Keratinocyte (primary cell): ENCODE data around the gene S100A11. TPM values are rescaled to one million over a fixed set of nuclear protein-coding genes. Genes with fewer than 3 reads are reported as not detected.

Source experiments
- DNase-seq: peaks from one replicate; pipeline ENCODE4 v3.0.0-alpha.2; 2011; ENCODE audit warnings: low read depth, missing footprints, low spot score
- FAIRE-seq: peaks from 2 replicates; lab custom pipeline; 2011; peaks lifted over from hg19 to GRCh38; lab: Jason Lieb, UNC
- H2AFZ ChIP-seq: 2 replicates; pipeline ENCODE4 v1.6.0; 2012; ENCODE audit warnings: low read length, control low read depth, inconsistent platforms; ENCODE audit not compliant: control insufficient read depth
- H3K27ac ChIP-seq: 2 replicates; pipeline ENCODE4 v1.5.1; 2011; ENCODE audit warnings: low read length; ENCODE audit not compliant: control insufficient read depth, insufficient read depth
- H3K27me3 ChIP-seq: 3 replicates; pipeline ENCODE4 v1.6.0; 2011; ENCODE audit warnings: low read length; ENCODE audit not compliant: control insufficient read depth, insufficient read depth; ENCODE audit errors: extremely low read depth
- H3K36me3 ChIP-seq, 2 experiments: 2 replicates in 1 of 2; 3 replicates in 1 of 2; pipeline ENCODE4 v1.5.1; 2011; ENCODE audit warnings: low read length in 2 of 2, mild to moderate bottlenecking in 1 of 2; ENCODE audit not compliant: control insufficient read depth in 2 of 2, insufficient read depth in 2 of 2; ENCODE audit errors: extremely low read depth in 1 of 2
- H3K4me1 ChIP-seq: 3 replicates; pipeline ENCODE4 v1.5.1; 2011; ENCODE audit warnings: low read length; ENCODE audit not compliant: control insufficient read depth, insufficient read depth; ENCODE audit errors: extremely low read depth
- H3K4me2 ChIP-seq: 3 replicates; pipeline ENCODE4 v1.6.0; 2011; ENCODE audit warnings: low read depth, low read length; ENCODE audit not compliant: control insufficient read depth, insufficient read depth; ENCODE audit errors: extremely low read depth
- H3K4me3 ChIP-seq, 3 experiments: fragments of 200-600 bp in 1 of 3; sonication (generic) in 1 of 3; 2 replicates in 2 of 3; 3 replicates in 1 of 3; pipeline ENCODE4 v1.5.1; 2011 to 2016; ENCODE audit warnings: low read length in 3 of 3, mild to moderate bottlenecking in 3 of 3, control low read depth in 2 of 3, inconsistent platforms in 1 of 3, low read depth in 1 of 3, mixed read lengths in 1 of 3, mixed run types in 1 of 3, moderate library complexity in 1 of 3; ENCODE audit not compliant: control insufficient read depth in 2 of 3, insufficient read depth in 2 of 3; ENCODE audit errors: extremely low read depth in 1 of 3
- H3K79me2 ChIP-seq: 2 replicates; pipeline ENCODE4 v1.6.0; 2012; ENCODE audit warnings: low read length; ENCODE audit not compliant: control insufficient read depth, insufficient read depth
- H3K9ac ChIP-seq: 3 replicates; pipeline ENCODE4 v1.6.0; 2011; ENCODE audit warnings: low read length; ENCODE audit not compliant: control insufficient read depth, insufficient read depth; ENCODE audit errors: extremely low read depth
- H3K9me1 ChIP-seq: 3 replicates; pipeline ENCODE4 v1.6.0; 2011; ENCODE audit warnings: low read length; ENCODE audit not compliant: control insufficient read depth, insufficient read depth; ENCODE audit errors: extremely low read depth
- H3K9me3 ChIP-seq: 2 replicates; pipeline ENCODE4 v1.5.1; 2012; ENCODE audit warnings: low read depth, low read length; ENCODE audit not compliant: control insufficient read depth
- H4K20me1 ChIP-seq: 3 replicates; pipeline ENCODE4 v1.6.0; 2011; ENCODE audit warnings: low read length; ENCODE audit not compliant: control insufficient read depth, insufficient read depth; ENCODE audit errors: extremely low read depth
- EZH2 ChIP-seq: IDR thresholded peaks from one replicate; pipeline ENCODE4 v1.6.1; 2012; ENCODE audit warnings: inconsistent platforms, mild to moderate bottlenecking, low read length, moderate library complexity
- dilution Hi-C: fragments of 300-500 bp; cut with MboI; formaldehyde crosslinking; loops from one replicate; pipeline ENCODE4 v1.7.0; 2020; ENCODE audit warnings: low sequenced_read_pairs; ENCODE audit not compliant: extremely low pct_ligation_motif_present
- polyA plus RNA-seq, 5 experiments: library from polyadenylated mRNA; depleted of rRNA in 3 of 5; stranded (reverse) in 3 of 5; stranded (forward) in 1 of 5; unstranded in 1 of 5; fragments of >200 nt; gene quantifications; 1 replicate in 1 of 5; 2 replicates in 3 of 5; 3 replicates in 1 of 5; pipeline versions ENCODE4 v1.2.1 to v1.2.3, GENCODE V29; 2011 to 2012; ENCODE audit warnings: missing spikeins in 2 of 5, low read depth in 1 of 5, low replicate concordance in 1 of 5
- TF ChIP-seq, protein P1 (sequence below), 3 experiments: IDR thresholded peaks in 1 of 3; conservative IDR thresholded peaks in 1 of 3; optimal IDR thresholded peaks in 1 of 3; 2 replicates in 2 of 3; 3 replicates in 1 of 3; pipeline versions ENCODE3 to v1.5.1; 2011; ENCODE audit warnings: low read length in 3 of 3, mild to moderate bottlenecking in 3 of 3, moderate library complexity in 2 of 3, control low read depth in 1 of 3, inconsistent platforms in 1 of 3; ENCODE audit not compliant: insufficient read depth in 2 of 3; ENCODE audit errors: extremely low read depth in 1 of 3

S100A11 gene
- polyA plus RNA-seq, 1 donor (not counting 4 experiments of a cell fraction or from before 2014, with no cell fraction given): 3,230 TPM

DNA sequence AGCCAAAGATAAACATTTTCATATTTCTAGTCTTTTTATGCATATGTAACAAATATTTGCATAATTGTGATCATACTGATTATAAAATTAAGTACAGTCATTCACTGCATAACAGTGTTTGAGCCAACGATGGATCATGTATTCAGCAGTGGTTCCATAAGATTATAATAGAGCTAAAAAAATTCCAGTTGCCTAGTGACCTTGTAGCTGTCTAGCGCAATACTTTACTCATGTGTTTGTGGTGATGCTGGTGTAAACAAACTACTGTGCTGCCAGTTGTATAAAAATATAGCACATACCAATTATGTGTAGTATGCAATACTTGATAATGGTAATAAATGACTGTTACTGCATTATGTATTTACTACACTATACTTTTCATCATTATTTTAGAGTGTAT, 41.0 kb downstream of the S100A11 start:
- no peak overlapping the region for H3K4me2 ChIP-seq
- no peak overlapping the region for H3K9ac ChIP-seq
- no peak for DNase-seq
- no peak for TF ChIP-seq EZH2
- TF ChIP-seq, protein P1, sequence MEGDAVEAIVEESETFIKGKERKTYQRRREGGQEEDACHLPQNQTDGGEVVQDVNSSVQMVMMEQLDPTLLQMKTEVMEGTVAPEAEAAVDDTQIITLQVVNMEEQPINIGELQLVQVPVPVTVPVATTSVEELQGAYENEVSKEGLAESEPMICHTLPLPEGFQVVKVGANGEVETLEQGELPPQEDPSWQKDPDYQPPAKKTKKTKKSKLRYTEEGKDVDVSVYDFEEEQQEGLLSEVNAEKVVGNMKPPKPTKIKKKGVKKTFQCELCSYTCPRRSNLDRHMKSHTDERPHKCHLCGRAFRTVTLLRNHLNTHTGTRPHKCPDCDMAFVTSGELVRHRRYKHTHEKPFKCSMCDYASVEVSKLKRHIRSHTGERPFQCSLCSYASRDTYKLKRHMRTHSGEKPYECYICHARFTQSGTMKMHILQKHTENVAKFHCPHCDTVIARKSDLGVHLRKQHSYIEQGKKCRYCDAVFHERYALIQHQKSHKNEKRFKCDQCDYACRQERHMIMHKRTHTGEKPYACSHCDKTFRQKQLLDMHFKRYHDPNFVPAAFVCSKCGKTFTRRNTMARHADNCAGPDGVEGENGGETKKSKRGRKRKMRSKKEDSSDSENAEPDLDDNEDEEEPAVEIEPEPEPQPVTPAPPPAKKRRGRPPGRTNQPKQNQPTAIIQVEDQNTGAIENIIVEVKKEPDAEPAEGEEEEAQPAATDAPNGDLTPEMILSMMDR (optimal IDR thresholded peaks at IDR 0.05 in 1 of 3, IDR thresholded peaks at IDR 0.05 in 1 of 3, conservative IDR thresholded peaks at IDR 0.05 in 1 of 3; ENCODE audit: extremely low read depth in 1 of 3, insufficient read depth in 2 of 3, low read length in 3 of 3): no peak
- peaks cover 66% of the 10 kb centered on the region for H3K4me1 ChIP-seq
- H3K36me3 ChIP-seq: peaks cover 10 to 15% of the 10 kb centered on the region in 2 experiments
- no peaks in the 10 kb centered on the region for H4K20me1 ChIP-seq
- H3K4me3 ChIP-seq: no peak overlapping the region
- no peak for FAIRE-seq
- H3K9me3 ChIP-seq: no peaks in the 10 kb centered on the region
- no peak overlapping the region for H2AFZ ChIP-seq
- H3K9me1 ChIP-seq: no peaks in the 10 kb centered on the region
- dilution Hi-C loops: no loop called here
- H3K27ac ChIP-seq: peak overlapping the region; percentile 100
- H3K79me2 ChIP-seq: peaks cover 27% of the 10 kb centered on the region
- no peaks in the 10 kb centered on the region for H3K27me3 ChIP-seq

DNA sequence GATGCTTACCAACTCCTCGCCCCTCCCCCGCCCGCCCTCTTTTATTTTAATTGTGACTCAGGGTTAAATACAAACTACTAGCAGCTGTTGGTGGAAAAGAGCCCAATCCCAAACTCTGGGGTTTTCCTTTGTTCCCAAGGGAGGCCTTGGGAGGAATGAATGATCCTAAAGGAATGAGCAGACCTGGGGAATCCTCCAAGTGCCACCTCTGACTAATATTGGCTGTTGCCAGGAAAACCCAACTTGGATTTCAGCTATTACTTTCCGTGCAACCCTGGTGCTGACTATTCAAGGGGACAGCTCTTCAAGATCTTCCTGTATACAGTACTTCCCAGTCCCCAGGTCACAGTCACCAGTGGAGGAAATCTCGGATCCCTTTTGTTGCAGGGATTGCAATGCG, 41.8 kb downstream of the S100A11 start:
- H3K27me3 ChIP-seq: no peaks in the 10 kb centered on the region
- H2AFZ ChIP-seq: no peak overlapping the region
- peaks cover under 1% of the 10 kb centered on the region for H4K20me1 ChIP-seq
- peaks cover 35% of the 10 kb centered on the region for H3K79me2 ChIP-seq
- H3K4me2 ChIP-seq: peak overlapping the region; percentile 88
- DNase-seq (no peak), FAIRE-seq (peak; percentile 81)
- no peak overlapping the region for H3K4me3 ChIP-seq
- TF ChIP-seq, protein P1 (optimal IDR thresholded peaks at IDR 0.05 in 1 of 3, IDR thresholded peaks at IDR 0.05 in 1 of 3, conservative IDR thresholded peaks at IDR 0.05 in 1 of 3; ENCODE audit: extremely low read depth in 1 of 3, insufficient read depth in 2 of 3, low read length in 3 of 3): no peak
- TF ChIP-seq EZH2: no peak
- peaks cover 66% of the 10 kb centered on the region for H3K4me1 ChIP-seq
- dilution Hi-C loops: no loop called here
- peak overlapping the region; percentile 100 for H3K9ac ChIP-seq
- no peaks in the 10 kb centered on the region for H3K9me3 ChIP-seq
- peaks cover 11 to 22% of the 10 kb centered on the region in 2 experiments for H3K36me3 ChIP-seq
- peak overlapping the region; percentile 100 for H3K27ac ChIP-seq
- H3K9me1 ChIP-seq: no peaks in the 10 kb centered on the region
